MCF 10A (cell line): ENCODE data around the gene PLIN5. TPM values are rescaled to one million over a fixed set of nuclear protein-coding genes. Genes with fewer than 3 reads are reported as not detected.
A peak's percentile ranks its signal among the peaks of the same experiment; 100 is the strongest.

ENCODE experiments used
- BruUV-seq: library from RNA; stranded (reverse); fragments of 400-500 nt; replicated peaks from 2 replicates; lab custom pipeline; 2021; lab: Mats Ljungman, UMichigan
- CTCF ChIA-PET: fragments of 300-600 bp; sonication (Branson Sonifier 250); formaldehyde crosslinking; extraction: SDS; loops from one replicate; lab custom pipeline; 2021; ENCODE audit warnings: antibody characterized with exemption, inconsistent platforms; lab: Yijun Ruan, JAX
- POLR2A ChIA-PET: fragments of 300-600, 350-650 bp; sonication (Branson Sonifier 250); formaldehyde crosslinking; extraction: SDS; loops from one replicate; lab custom pipeline; 2020; ENCODE audit warnings: antibody characterized with exemption, inconsistent platforms; lab: Yijun Ruan, JAX
- DNase-seq: peaks from one replicate; pipeline ENCODE4 v3.0.0-alpha.2; 2018; ENCODE audit not compliant: unreplicated experiment
- H3K27ac Mint-ChIP-seq: one replicate; pipeline ENCODE4 v1.8.0; 2022; ENCODE audit warnings: mild to moderate bottlenecking, low read depth, mixed read lengths; ENCODE audit not compliant: unreplicated experiment
- H3K27me3 Mint-ChIP-seq: one replicate; pipeline ENCODE4 v1.8.0; 2022; ENCODE audit warnings: mixed read lengths; ENCODE audit not compliant: insufficient read depth, unreplicated experiment
- H3K36me3 Mint-ChIP-seq: one replicate; pipeline ENCODE4 v1.8.0; 2022; ENCODE audit warnings: mild to moderate bottlenecking, moderate library complexity, mixed read lengths; ENCODE audit not compliant: insufficient read depth, unreplicated experiment
- H3K4me1 Mint-ChIP-seq: one replicate; pipeline ENCODE4 v1.8.0; 2022; ENCODE audit warnings: mixed read lengths; ENCODE audit not compliant: insufficient read depth, unreplicated experiment
- H3K4me3 Mint-ChIP-seq: one replicate; pipeline ENCODE4 v1.8.0; 2022; ENCODE audit warnings: mild to moderate bottlenecking, moderate library complexity, mixed read lengths; ENCODE audit not compliant: unreplicated experiment
- H3K9me3 Mint-ChIP-seq: one replicate; pipeline ENCODE4 v1.8.0; 2022; ENCODE audit warnings: mixed read lengths; ENCODE audit not compliant: unreplicated experiment
- intact Hi-C: fragments of 100-400 bp; cut with micrococcal nuclease; formaldehyde crosslinking; loops from 2 replicates; pipeline ENCODE4 v1.14.1; 2022
- total RNA-seq: library from RNA; stranded (reverse); gene quantifications from 2 replicates; pipeline ENCODE4 v1.2.3, GENCODE V29; 2022
- TF ChIP-seq, protein P1 (sequence below): fragments of 200-600 bp; IDR thresholded peaks from one replicate; pipeline ENCODE4 v1.8.0; 2022; ENCODE audit warnings: antibody characterized with exemption, mild to moderate bottlenecking; ENCODE audit not compliant: unreplicated experiment

PLIN5 gene
- total RNA-seq, 1 experiment from 2014 or later, result not detected

DNA sequence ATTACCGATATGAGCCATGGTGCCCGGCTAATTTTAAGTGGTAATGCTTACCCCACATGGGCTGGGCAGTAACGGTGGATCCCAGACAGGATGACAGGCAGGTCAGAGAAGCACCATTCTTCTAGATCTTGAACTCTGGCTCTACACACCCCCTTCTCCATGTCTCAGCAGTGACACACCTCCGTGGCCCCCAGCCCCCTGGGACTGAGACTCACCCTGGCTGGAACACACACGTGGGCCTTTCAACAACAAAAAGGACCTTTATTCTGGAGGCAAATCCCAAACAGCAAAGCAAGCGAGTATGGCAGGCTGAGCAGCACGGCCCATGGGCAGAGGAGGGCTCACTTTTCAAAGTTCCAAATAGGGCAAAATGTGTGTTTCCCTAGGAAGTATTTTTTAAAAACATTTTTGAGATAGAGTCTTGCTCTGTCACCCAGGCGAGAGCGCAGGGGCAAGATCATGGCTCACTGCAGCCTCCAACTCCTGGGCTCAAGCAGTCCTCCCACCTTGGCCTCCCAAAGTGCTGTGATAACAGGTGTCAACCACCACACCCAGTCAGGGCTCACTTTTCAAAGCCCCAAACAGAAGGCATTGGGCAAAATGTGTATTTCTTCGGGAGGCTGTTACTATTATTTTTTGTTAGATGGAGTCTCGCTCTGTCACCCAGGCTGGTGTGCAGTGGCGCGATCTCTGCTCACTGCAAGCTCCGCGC lies 12.6 kb downstream of the PLIN5 start:
- TF ChIP-seq, protein P1, sequence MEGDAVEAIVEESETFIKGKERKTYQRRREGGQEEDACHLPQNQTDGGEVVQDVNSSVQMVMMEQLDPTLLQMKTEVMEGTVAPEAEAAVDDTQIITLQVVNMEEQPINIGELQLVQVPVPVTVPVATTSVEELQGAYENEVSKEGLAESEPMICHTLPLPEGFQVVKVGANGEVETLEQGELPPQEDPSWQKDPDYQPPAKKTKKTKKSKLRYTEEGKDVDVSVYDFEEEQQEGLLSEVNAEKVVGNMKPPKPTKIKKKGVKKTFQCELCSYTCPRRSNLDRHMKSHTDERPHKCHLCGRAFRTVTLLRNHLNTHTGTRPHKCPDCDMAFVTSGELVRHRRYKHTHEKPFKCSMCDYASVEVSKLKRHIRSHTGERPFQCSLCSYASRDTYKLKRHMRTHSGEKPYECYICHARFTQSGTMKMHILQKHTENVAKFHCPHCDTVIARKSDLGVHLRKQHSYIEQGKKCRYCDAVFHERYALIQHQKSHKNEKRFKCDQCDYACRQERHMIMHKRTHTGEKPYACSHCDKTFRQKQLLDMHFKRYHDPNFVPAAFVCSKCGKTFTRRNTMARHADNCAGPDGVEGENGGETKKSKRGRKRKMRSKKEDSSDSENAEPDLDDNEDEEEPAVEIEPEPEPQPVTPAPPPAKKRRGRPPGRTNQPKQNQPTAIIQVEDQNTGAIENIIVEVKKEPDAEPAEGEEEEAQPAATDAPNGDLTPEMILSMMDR, result no peak
- POLR2A ChIA-PET, result no interaction called here
- CTCF ChIA-PET, result interaction anchor here (0.5 to 4.7 kb wide), 17 partner anchors 10 to 1199 kb away, joined by 3 to 51 read pairs (median 3); partner anchors contain the start of genes HDGFL2, LRG1 and PLIN5
- no peak for DNase-seq
- no peak overlapping the region for H3K27ac Mint-ChIP-seq
- H3K36me3 Mint-ChIP-seq, result peaks cover 6% of the 10 kb centered on the region
- intact Hi-C loops, result no loop called here
- peaks cover 20% of the 10 kb centered on the region for H3K4me1 Mint-ChIP-seq
- no peak overlapping the region for H3K4me3 Mint-ChIP-seq
- H3K27me3 Mint-ChIP-seq, result no peaks in the 10 kb centered on the region
- H3K9me3 Mint-ChIP-seq, result no peaks in the 10 kb centered on the region
- no TSS peak for BruUV-seq

DNA sequence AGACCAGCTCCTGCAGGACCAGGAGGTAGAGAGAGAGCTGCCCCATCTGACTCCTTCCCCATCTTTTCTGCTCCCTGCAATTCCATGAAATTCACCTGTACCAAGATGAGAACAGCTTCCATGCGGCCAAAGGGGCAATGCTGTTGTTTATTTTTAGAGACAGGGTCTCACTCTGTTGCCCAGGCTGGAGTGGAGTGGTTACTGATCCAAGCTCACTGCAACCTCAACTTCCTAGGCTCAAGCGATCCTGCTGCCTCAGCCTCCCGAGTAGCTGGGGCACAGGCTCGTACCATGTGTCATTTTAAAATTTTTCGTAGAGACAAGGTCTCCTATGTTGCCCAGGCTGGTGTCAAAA lies 13.2 kb downstream of the PLIN5 start:
- H3K4me1 Mint-ChIP-seq, result peaks cover 20% of the 10 kb centered on the region
- intact Hi-C loops, result no loop called here
- H3K27ac Mint-ChIP-seq, result no peak overlapping the region
- POLR2A ChIA-PET, result interaction anchor here (0.7 to 1.1 kb wide), 2 partner anchors 12 to 50 kb away, joined by 3 to 4 read pairs; no protein-coding TSS in a partner anchor
- TF ChIP-seq, protein P1, result no peak
- H3K9me3 Mint-ChIP-seq, result no peaks in the 10 kb centered on the region
- H3K27me3 Mint-ChIP-seq, result no peaks in the 10 kb centered on the region
- DNase-seq, result no peak
- peaks cover 6% of the 10 kb centered on the region for H3K36me3 Mint-ChIP-seq
- no TSS peak for BruUV-seq
- CTCF ChIA-PET, result interaction anchor here (0.5 to 1.2 kb wide), 3 partner anchors 12 to 257 kb away, joined by 3 read pairs; no protein-coding TSS in a partner anchor
- H3K4me3 Mint-ChIP-seq, result no peak overlapping the region

DNA sequence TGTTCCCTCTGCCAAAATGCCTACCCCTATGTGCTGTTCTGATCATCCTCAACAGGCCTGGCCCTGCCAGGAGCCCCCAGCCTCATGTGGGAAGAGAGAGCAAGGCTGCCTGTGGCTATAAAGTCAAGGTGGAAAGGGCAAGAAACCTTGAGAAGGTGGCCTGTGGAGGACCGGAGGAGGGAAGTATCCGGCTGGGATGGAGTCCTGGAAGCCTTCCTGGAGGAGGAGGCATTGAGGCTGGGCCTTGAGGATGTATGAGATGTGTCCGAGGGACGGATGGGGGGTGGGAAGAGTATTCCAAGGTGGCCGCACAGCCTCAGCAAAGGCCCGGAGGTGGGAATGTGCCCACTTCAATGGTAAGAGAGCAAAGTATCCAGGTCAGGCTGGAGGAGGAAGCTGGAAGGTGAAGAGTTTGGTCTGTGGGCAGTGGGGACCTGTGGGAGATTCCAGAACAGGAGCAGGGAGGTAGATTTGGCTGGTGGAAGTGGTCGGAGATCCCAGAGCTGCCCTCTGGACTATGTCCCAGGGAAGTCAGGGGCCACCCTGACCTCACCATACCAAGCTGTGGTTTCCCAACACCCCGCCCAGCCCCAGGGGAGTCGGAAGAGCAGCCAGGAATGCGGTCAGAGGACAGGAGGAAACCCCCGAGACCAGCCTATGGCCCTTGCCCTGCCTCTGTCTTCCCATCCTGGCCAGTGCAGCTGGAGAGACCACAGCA lies 13.7 kb downstream of the PLIN5 start:
- H3K27ac Mint-ChIP-seq, result no peak overlapping the region
- CTCF ChIA-PET, result interaction anchor here (0.5 to 1.2 kb wide), 3 partner anchors 13 to 257 kb away, joined by 3 read pairs; no protein-coding TSS in a partner anchor
- H3K4me1 Mint-ChIP-seq, result peaks cover 20% of the 10 kb centered on the region
- H3K27me3 Mint-ChIP-seq, result no peaks in the 10 kb centered on the region
- peak; percentile 33 for DNase-seq
- TF ChIP-seq, protein P1, result no peak
- POLR2A ChIA-PET, result interaction anchor here (0.7 to 1.1 kb wide), 2 partner anchors 13 to 50 kb away, joined by 3 to 4 read pairs; no protein-coding TSS in a partner anchor
- H3K36me3 Mint-ChIP-seq, result peaks cover 6% of the 10 kb centered on the region
- H3K9me3 Mint-ChIP-seq, result no peaks in the 10 kb centered on the region
- BruUV-seq, result no TSS peak
- H3K4me3 Mint-ChIP-seq, result no peak overlapping the region
- intact Hi-C loops, result no loop called here
